IMR-90 (cell line): ENCODE data around the gene NOD1. TPM values are rescaled to one million over a fixed set of nuclear protein-coding genes. Genes with fewer than 3 reads are reported as not detected.

Experiments
- ATAC-seq: fragments of 200-7000 bp; cut with Tn5 transposase; 2 replicates; pipeline ENCODE4 v1.9.1; 2020; ENCODE audit warnings: low read depth, mild to moderate bottlenecking, moderate library complexity
- BruUV-seq: library from RNA; stranded (reverse); fragments of 400-500 nt; replicated peaks from 2 replicates; lab custom pipeline; 2021; lab: Mats Ljungman, UMichigan
- CTCF ChIA-PET: fragments of 300-600 bp; formaldehyde crosslinking; extraction: SDS; loops from one replicate; lab custom pipeline; 2021; ENCODE audit warnings: antibody characterized with exemption; lab: Yijun Ruan, JAX
- POLR2A ChIA-PET: fragments of 300-600 bp; sonication (Branson Sonifier 250); formaldehyde crosslinking; loops from one replicate; lab custom pipeline; 2022; ENCODE audit warnings: antibody characterized with exemption; ENCODE audit not compliant: unreplicated experiment; lab: Charles Lee
- DNase-seq: peaks from one replicate; pipeline ENCODE4 v3.0.0; 2013
- H2AFZ ChIP-seq: replicated peaks from 2 replicates; pipeline ENCODE3; 2013; ENCODE audit warnings: low read length, mild to moderate bottlenecking; ENCODE audit not compliant: poor library complexity
- H2AK5ac ChIP-seq: 2 replicates; pipeline ENCODE4 v1.6.1; 2013; ENCODE audit warnings: low read depth, low read length, inconsistent platforms
- H2AK9ac ChIP-seq: replicated peaks from 2 replicates; pipeline ENCODE3; 2013; ENCODE audit warnings: mild to moderate bottlenecking, low read depth, low read length, moderate library complexity; ENCODE audit not compliant: poor library complexity
- H2BK120ac ChIP-seq: 2 replicates; pipeline ENCODE4 v1.6.1; 2013; ENCODE audit warnings: low read depth, low read length, inconsistent platforms
- H2BK15ac ChIP-seq: 3 replicates; pipeline ENCODE4 v1.6.1; 2013; ENCODE audit warnings: low read depth, low read length, inconsistent platforms
- H2BK20ac ChIP-seq: 2 replicates; pipeline ENCODE4 v1.6.1; 2013; ENCODE audit warnings: low read depth, mild to moderate bottlenecking, inconsistent platforms, low read length, moderate library complexity
- H2BK5ac ChIP-seq: 2 replicates; pipeline ENCODE4 v1.6.1; 2013; ENCODE audit warnings: mild to moderate bottlenecking, low read depth, low read length, inconsistent platforms; ENCODE audit not compliant: poor library complexity, severe bottlenecking
- H3K14ac ChIP-seq: replicated peaks from 2 replicates; pipeline ENCODE4 v1.6.1; 2013; ENCODE audit warnings: low read depth, low read length, inconsistent platforms
- H3K18ac ChIP-seq: 2 replicates; pipeline ENCODE4 v1.6.1; 2013; ENCODE audit warnings: low read depth, low read length, control low read depth
- H3K23ac ChIP-seq: 2 replicates; pipeline ENCODE4 v1.6.1; 2013; ENCODE audit warnings: low read depth, low read length, inconsistent platforms
- H3K27ac ChIP-seq: 2 replicates; pipeline ENCODE4 v1.5.1; 2013; ENCODE audit warnings: mild to moderate bottlenecking, control low read depth, low read length; ENCODE audit not compliant: insufficient read depth
- H3K27me3 ChIP-seq: 2 replicates; pipeline ENCODE4 v1.6.1; 2013; ENCODE audit warnings: low read length; ENCODE audit not compliant: control insufficient read depth, insufficient read depth
- H3K36me3 ChIP-seq: 2 replicates; pipeline ENCODE4 v1.6.1; 2013; ENCODE audit warnings: low read length, mixed read lengths; ENCODE audit not compliant: control insufficient read depth, insufficient read depth
- H3K4ac ChIP-seq: 2 replicates; pipeline ENCODE4 v1.6.1; 2013; ENCODE audit warnings: low read depth, low read length, inconsistent platforms
- H3K4me1 ChIP-seq: 2 replicates; pipeline ENCODE4 v1.6.1; 2013; ENCODE audit warnings: low read length, mixed read lengths; ENCODE audit not compliant: control insufficient read depth, insufficient read depth
- H3K4me2 ChIP-seq: 2 replicates; pipeline ENCODE4 v1.6.1; 2013; ENCODE audit warnings: low read depth, mild to moderate bottlenecking, control low read depth, low read length, moderate library complexity
- H3K4me3 ChIP-seq: 2 replicates; pipeline ENCODE4 v1.5.1; 2013; ENCODE audit warnings: low read depth, mild to moderate bottlenecking, control low read depth, low read length, moderate library complexity; ENCODE audit not compliant: insufficient read depth
- H3K56ac ChIP-seq: 2 replicates; pipeline ENCODE4 v1.6.1; 2013; ENCODE audit warnings: low read length, inconsistent platforms; ENCODE audit not compliant: insufficient read depth; ENCODE audit errors: extremely low read depth
- H3K79me1 ChIP-seq, 2 experiments: 2 replicates each; pipeline ENCODE4 v1.6.1; 2013; ENCODE audit warnings: low read length in 2 of 2, inconsistent platforms in 1 of 2, low read depth in 1 of 2
- H3K9ac ChIP-seq: 2 replicates; pipeline ENCODE4 v1.6.1; 2013; ENCODE audit warnings: low read depth, low read length, control low read depth
- H3K9me1 ChIP-seq: 2 replicates; pipeline ENCODE4 v1.6.1; 2013; ENCODE audit warnings: low read length, inconsistent platforms; ENCODE audit not compliant: insufficient read depth
- H3K9me3 ChIP-seq: 2 replicates; pipeline ENCODE4 v1.6.1; 2013; ENCODE audit warnings: low read length; ENCODE audit not compliant: control insufficient read depth, insufficient read depth
- H4K20me1 ChIP-seq: 2 replicates; pipeline ENCODE4 v1.6.1; 2013; ENCODE audit warnings: low read length, inconsistent platforms; ENCODE audit not compliant: insufficient read depth
- H4K5ac ChIP-seq: 2 replicates; pipeline ENCODE4 v1.6.1; 2013; ENCODE audit warnings: mild to moderate bottlenecking, low read depth, low read length, control low read depth
- H4K8ac ChIP-seq, 2 experiments: 2 replicates each; pipeline ENCODE4 v1.6.1; 2013; ENCODE audit warnings: low read depth in 2 of 2, low read length in 2 of 2, control low read depth in 1 of 2, inconsistent platforms in 1 of 2
- H4K91ac ChIP-seq: 2 replicates; pipeline ENCODE4 v1.6.1; 2013; ENCODE audit warnings: low read depth, low read length, inconsistent platforms; ENCODE audit not compliant: insufficient read depth
- BHLHE40 ChIP-seq: fragments of 150-350 bp; IDR thresholded peaks from 2 replicates; pipeline ENCODE4 v1.6.1; 2016; ENCODE audit warnings: mild to moderate bottlenecking, low read depth, low read length
- CHD1 ChIP-seq: IDR thresholded peaks from 2 replicates; pipeline ENCODE4 v1.6.1; 2012; ENCODE audit warnings: low read depth, low read length, improper control_type of control experiment
- CTCF ChIP-seq: conservative IDR thresholded peaks from 2 replicates; pipeline ENCODE4 v1.5.1; 2012; ENCODE audit warnings: mild to moderate bottlenecking, low read depth, low read length, improper control_type of control experiment
- ELK1 ChIP-seq: fragments of 150-350 bp; IDR thresholded peaks from 2 replicates; pipeline ENCODE4 v1.6.1; 2016; ENCODE audit warnings: low read depth, mild to moderate bottlenecking, low read length, moderate library complexity, borderline replicate concordance
- FOS ChIP-seq: fragments of 150-350 bp; IDR thresholded peaks from 2 replicates; pipeline ENCODE4 v1.6.1; 2016; ENCODE audit warnings: low read depth, low read length
- MAFK ChIP-seq: IDR thresholded peaks from 2 replicates; pipeline ENCODE4 v1.6.1; 2012; ENCODE audit warnings: low read depth, low read length, improper control_type of control experiment
- MAZ ChIP-seq: IDR thresholded peaks from 2 replicates; pipeline ENCODE4 v1.6.1; 2012; ENCODE audit warnings: low read depth, mild to moderate bottlenecking, low read length, improper control_type of control experiment, moderate library complexity, borderline replicate concordance
- MXI1 ChIP-seq: IDR thresholded peaks from 2 replicates; pipeline ENCODE4 v1.6.1; 2012; ENCODE audit warnings: low read depth, mild to moderate bottlenecking, low read length, moderate library complexity, borderline replicate concordance
- NFE2L2 ChIP-seq: fragments of 150-350 bp; IDR thresholded peaks from 2 replicates; pipeline ENCODE4 v1.6.1; 2016; ENCODE audit warnings: low read depth, mild to moderate bottlenecking, low read length
- POLR2A ChIP-seq: IDR thresholded peaks from 2 replicates; pipeline ENCODE4 v1.6.1; 2012; ENCODE audit warnings: mild to moderate bottlenecking, low read depth, low read length
- RAD21 ChIP-seq: IDR thresholded peaks from 2 replicates; pipeline ENCODE4 v1.6.1; 2012; ENCODE audit warnings: low read length, improper control_type of control experiment
- RCOR1 ChIP-seq: IDR thresholded peaks from 2 replicates; pipeline ENCODE4 v1.6.1; 2012; ENCODE audit warnings: mild to moderate bottlenecking, low read length, improper control_type of control experiment; ENCODE audit not compliant: insufficient replicate concordance
- RFX5 ChIP-seq: IDR thresholded peaks from 2 replicates; pipeline ENCODE4 v1.8.0; 2012; ENCODE audit warnings: low read depth, mild to moderate bottlenecking, low read length, moderate library complexity
- SMC3 ChIP-seq: fragments of 150-350 bp; IDR thresholded peaks from 2 replicates; pipeline ENCODE4 v1.6.1; 2016; ENCODE audit warnings: low read depth, mild to moderate bottlenecking, antibody characterized with exemption, low read length, moderate library complexity
- USF2 ChIP-seq: fragments of 150-350 bp; IDR thresholded peaks from 2 replicates; pipeline ENCODE4 v1.6.1; 2017; ENCODE audit warnings: mild to moderate bottlenecking, antibody characterized with exemption, low read length, low read depth
- WGBS, 2 experiments: methylation state at CpG; one replicate each; pipeline versions ENCODE4 v1.1.5 to v1.1.7; 2013; ENCODE audit warnings: missing lambda C conversion rate in 2 of 2; ENCODE audit not compliant: insufficient read length in 1 of 2; ENCODE audit errors: extremely low coverage in 2 of 2; 5-methylcytosine and 5-hydroxymethylcytosine counted together
- dilution Hi-C: fragments of 300-500 bp; cut with HindIII; formaldehyde crosslinking; loops from one replicate; pipeline ENCODE4 v1.14.3; 2018; ENCODE audit warnings: low sequenced_read_pairs; ENCODE audit not compliant: unreplicated experiment
- in situ Hi-C: fragments of 300-500 bp; cut with MboI; formaldehyde crosslinking; loops from 3 replicates; pipeline ENCODE4 v1.14.3; 2019; ENCODE audit warnings: low sequenced_read_pairs, inconsistent platforms, mixed read lengths
- intact Hi-C: fragments of 100-400 bp; cut with micrococcal nuclease; formaldehyde crosslinking; loops from 2 replicates; pipeline ENCODE4 v1.10.0; 2022
- polyA plus RNA-seq, 3 experiments: library from polyadenylated mRNA; depleted of rRNA; stranded (reverse); fragments of >200 nt; gene quantifications; 2 replicates each; pipeline ENCODE4 v1.2.3, GENCODE V29; 2012; ENCODE audit warnings: low replicate concordance in 1 of 3
- total RNA-seq: library from RNA; depleted of rRNA; stranded (reverse); fragments of >200 nt; gene quantifications from 2 replicates; pipeline ENCODE4 v1.2.3, GENCODE V29; 2012

Gene NOD1
- total and polyA plus RNA-seq, 2 of the 4 experiments (the other 2 are of a cell fraction), result 1.8 to 3.0 TPM

GRCh38 chr7:30472081-30472783, 6.4 kb downstream of the NOD1 start:
- intact Hi-C loops, result no loop called here
- ChIA-PET CTCF (interaction anchor here (0.5 to 0.7 kb wide), 2 partner anchors 17 to 124 kb away, joined by 3 read pairs; no protein-coding TSS in a partner anchor), POLR2A (interaction anchor here (0.6 kb wide), 1 partner anchor 55 kb away, joined by 3 read pairs; no protein-coding TSS in a partner anchor)
- H3K9me3 ChIP-seq, result no peaks in the 10 kb centered on the region
- no peak overlapping the region for H2AK9ac ChIP-seq
- no peak overlapping the region for H3K9ac ChIP-seq
- H3K56ac ChIP-seq, result no peak overlapping the region
- no peaks in the 10 kb centered on the region for H3K27me3 ChIP-seq
- peaks cover 9% of the 10 kb centered on the region for H4K20me1 ChIP-seq
- dilution Hi-C loops, result no loop called here
- H4K91ac ChIP-seq, result no peak overlapping the region
- H3K36me3 ChIP-seq, result no peaks in the 10 kb centered on the region
- peaks cover 31% of the 10 kb centered on the region for H3K4me1 ChIP-seq
- H4K5ac ChIP-seq, result no peak overlapping the region
- no TSS peak for BruUV-seq
- H3K9me1 ChIP-seq, result peaks cover 26% of the 10 kb centered on the region
- H2BK120ac ChIP-seq, result no peak overlapping the region
- H3K18ac ChIP-seq, result 0 out of 2 replicates have a peak overlapping the region, but pooled peaks have one; percentile 14
- no peak for ATAC-seq
- peaks cover 15 to 76% of the 10 kb centered on the region in 2 experiments for H3K79me1 ChIP-seq
- H3K14ac ChIP-seq, result no peak overlapping the region
- in situ Hi-C loops, result no loop called here
- H3K4me3 ChIP-seq, result no peak overlapping the region
- no peak overlapping the region for H3K23ac ChIP-seq
- H2BK20ac ChIP-seq, result no peak overlapping the region
- H4K8ac ChIP-seq, result no peak overlapping the region
- no peak overlapping the region for H2AFZ ChIP-seq
- no peak for DNase-seq
- no peak overlapping the region for H2BK5ac ChIP-seq
- H3K4me2 ChIP-seq, result no peak overlapping the region
- H3K27ac ChIP-seq, result no peak overlapping the region
- no CpG with 5 or more reads among the region's 4 CpGs for WGBS, 2 experiments
- H3K4ac ChIP-seq, result no peak overlapping the region; the same call in 1 of the 2 replicates
- no peak overlapping the region for H2BK15ac ChIP-seq
- 0 out of 2 replicates have a peak overlapping the region, but pooled peaks have one; percentile 24 for H2AK5ac ChIP-seq
- no peak for TF ChIP-seq NFE2L2
- TF ChIP-seq CHD1, result no peak
- TF ChIP-seq RAD21, result no peak
- no peak for TF ChIP-seq POLR2A
- TF ChIP-seq MAFK, result no peak
- no peak for TF ChIP-seq MXI1
- TF ChIP-seq MAZ, result no peak
- no peak for TF ChIP-seq SMC3
- no peak for TF ChIP-seq RFX5
- TF ChIP-seq BHLHE40, result no peak
- no peak for TF ChIP-seq FOS
- TF ChIP-seq RCOR1, result no peak
- no peak for TF ChIP-seq USF2
- TF ChIP-seq ELK1, result no peak
- TF ChIP-seq CTCF, result no peak
